Muscle of back (tissue), 11 donors: ENCODE measurements around the gene COL13A1. TPM values are rescaled to one million over a fixed set of nuclear protein-coding genes. Genes with fewer than 3 reads are reported as not detected.

Source experiments
- DNase-seq, 3 donors: peaks; one replicate each; pipeline versions ENCODE4 v3.0.0 to v3.0.0-alpha.2; 2013
- polyA plus RNA-seq, 10 donors: library from polyadenylated mRNA; unstranded; fragments of 120-200 nt; gene quantifications; one replicate each; pipeline ENCODE4 v1.2.1, GENCODE V29; 2013; ENCODE audit not compliant: insufficient read length in 10 of 10

The COL13A1 gene
- polyA plus RNA-seq, 10 donors, result 5.0 to 18.0 (median 11.9) TPM

DNA sequence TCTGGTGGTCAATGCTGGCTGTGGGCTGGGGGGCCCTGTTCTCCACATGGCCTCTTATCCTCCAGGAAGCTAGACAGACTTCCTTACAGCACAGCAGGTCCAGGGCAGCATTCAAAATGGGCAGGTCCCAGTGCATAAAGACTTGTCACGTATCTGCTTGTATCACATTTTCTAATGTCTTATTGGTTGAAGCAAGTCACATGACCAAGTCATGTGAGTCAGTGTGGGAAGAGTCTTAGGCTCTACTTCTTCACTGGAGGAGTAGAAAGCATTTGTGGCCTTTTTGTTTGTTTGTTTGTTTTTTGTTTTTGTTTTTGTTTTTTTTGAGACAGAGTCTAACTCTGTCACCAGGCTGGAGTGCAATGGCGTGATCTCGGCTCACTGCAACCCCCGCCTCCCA, 104.7 kb downstream of the COL13A1 start:
- DNase-seq, result no peak

DNA sequence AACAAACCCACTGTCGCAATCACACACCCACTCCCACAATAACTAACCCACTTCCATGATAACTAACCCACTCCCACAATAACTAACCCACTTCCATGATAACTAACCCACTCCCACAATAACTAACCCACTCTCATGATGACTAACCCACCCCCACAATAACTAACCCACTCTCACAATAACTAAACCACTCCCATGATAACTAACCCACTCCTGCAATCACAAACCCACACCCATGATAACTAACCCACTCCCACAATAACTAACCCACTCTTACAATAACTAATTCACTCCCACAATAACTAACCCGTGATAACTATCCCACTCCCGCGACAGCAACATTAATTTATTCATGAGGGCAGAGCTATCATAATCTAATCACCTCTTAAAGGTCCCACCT, 105.8 kb downstream of the COL13A1 start:
- DNase-seq, result no peak

DNA sequence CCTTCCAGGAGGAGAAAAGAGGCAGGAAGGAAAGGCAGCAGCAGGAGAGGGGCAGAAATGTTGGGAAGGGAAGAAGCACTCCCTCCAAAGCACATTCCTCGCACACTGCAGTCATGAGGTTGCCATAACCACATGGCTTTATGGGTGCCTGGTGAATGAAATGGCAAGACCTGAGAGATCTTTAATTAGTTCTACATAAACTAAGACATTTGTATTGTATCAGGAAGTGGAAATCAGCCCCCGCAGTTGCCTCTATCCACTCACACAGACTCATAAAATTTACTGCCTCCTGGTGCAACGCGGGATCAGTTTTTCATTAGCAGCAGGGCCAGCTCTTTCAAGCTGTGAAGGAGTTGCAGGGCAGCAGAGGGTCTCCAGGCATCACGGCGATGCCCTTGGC, 106.4 kb downstream of the COL13A1 start:
- DNase-seq, result no peak

DNA sequence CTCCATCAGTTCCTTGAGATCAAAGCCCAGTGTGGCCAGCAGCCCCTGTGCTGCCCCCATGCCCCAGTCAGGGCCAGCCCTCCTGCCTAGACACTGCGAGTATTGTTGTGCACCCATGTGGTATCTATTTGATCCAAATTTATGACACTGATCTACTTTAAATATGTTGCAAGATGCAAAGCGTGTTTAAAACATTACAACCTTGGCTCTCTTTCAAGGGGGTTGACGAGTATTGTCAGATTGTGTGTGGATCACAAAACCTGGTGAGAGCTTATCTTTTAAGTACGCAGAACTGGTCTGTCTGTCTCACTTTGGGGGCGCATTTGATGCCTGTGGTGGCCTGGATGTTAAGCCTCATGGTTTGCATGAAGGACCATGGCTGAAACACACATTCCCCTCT, 108.9 kb downstream of the COL13A1 start:
- DNase-seq, result no peak

DNA sequence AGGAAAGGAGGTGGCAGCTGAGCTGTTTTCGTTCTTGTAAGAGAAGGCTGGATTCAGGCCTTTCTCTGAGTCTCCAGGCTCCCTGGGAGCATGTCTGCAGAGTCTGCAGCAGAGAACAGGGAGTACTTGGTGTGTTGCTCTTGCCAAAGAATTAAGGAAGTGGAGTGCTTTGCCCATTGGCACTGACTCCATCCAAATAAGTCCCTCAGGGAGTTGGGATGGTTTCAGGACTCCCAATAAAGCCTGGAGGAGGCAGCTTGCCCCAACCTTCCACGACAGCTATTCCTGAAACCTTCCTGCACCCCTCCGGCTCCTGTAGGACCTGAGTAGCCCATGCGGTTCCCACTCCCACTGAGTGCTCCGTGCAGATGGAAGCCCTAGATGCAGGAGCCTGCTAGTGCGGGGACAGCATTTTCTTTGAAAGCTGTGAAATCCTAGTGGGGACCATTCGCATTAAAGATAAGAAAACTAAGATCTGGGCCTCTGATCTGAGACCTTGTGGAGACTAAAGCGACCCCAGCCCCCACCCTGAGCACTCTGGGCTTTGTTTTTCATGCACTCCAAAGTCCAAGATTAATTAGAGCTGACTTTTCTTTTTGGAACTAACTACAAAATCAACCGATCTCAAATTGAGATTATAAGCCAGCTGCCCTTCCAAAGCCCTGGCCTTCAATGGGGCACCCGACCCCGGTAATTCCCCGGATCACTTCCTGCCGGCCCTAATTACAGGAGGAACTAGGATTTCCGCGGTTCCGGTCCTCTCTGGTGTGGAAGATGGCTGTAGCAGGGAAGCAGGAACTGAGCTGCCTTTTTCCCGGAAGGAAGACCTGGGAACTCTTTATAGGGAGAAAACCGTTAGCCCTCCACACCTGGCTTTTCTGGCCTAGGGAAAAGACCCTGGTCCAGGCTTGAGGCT, 110.2 kb downstream of the COL13A1 start:
- DNase-seq, result no peak

DNA sequence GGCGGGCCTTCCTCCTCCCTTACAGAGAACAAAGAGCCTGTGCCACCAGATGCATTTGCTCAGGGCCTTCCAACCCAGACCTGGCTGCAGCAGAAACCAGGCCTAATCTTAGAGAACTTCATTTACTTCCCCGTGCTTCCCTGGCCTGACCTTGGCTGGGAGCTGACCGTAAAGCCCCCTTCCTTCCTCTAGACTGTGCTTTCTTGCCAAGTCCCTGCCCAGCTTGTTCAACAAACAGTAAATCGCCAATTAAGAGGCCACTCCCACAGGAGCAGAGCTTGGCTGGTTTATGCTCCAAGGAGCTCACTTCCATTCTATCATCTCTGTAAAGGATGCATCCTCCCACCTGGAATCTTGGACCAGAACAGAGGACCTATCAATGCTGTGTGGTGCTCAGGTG, 110.9 kb downstream of the COL13A1 start:
- no peak for DNase-seq

DNA sequence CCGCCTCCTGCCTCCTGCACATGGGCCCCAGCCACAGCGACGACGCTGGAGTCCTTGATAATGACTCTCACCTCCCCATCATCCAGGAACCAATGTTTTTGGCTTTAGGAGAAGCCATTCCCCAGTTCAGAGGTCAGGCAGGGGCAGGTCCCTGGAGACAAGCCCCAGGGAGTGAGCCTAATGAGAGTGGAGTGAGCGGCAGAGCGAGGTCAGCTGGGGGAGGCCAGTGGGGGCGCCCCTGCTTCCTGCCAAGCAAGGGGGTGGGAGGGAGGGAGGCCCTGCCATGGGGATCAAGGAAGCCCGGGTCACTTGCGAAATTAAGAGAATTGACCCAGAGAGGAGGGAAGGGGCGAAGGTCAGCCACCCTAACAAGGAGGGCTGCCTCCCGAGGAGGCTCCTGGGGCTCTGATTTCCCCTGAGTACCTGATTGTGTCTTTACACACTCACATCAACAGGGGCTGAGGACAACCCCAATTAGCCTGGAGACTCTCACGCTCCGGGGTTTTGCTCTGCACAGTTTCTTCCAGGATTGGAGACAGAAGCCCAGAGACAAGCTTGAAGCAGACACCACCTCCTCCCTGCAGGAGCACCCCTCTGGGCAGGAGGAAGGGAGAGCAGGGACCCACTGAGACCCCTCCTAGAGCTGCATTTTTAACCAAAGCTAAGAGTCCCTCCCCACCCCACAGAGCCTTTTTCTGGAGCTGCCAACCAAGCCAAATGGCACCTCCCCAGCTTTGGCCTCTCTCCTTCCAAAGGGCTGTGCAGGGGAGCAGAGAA, 112.1 kb downstream of the COL13A1 start:
- DNase-seq, result no peak

DNA sequence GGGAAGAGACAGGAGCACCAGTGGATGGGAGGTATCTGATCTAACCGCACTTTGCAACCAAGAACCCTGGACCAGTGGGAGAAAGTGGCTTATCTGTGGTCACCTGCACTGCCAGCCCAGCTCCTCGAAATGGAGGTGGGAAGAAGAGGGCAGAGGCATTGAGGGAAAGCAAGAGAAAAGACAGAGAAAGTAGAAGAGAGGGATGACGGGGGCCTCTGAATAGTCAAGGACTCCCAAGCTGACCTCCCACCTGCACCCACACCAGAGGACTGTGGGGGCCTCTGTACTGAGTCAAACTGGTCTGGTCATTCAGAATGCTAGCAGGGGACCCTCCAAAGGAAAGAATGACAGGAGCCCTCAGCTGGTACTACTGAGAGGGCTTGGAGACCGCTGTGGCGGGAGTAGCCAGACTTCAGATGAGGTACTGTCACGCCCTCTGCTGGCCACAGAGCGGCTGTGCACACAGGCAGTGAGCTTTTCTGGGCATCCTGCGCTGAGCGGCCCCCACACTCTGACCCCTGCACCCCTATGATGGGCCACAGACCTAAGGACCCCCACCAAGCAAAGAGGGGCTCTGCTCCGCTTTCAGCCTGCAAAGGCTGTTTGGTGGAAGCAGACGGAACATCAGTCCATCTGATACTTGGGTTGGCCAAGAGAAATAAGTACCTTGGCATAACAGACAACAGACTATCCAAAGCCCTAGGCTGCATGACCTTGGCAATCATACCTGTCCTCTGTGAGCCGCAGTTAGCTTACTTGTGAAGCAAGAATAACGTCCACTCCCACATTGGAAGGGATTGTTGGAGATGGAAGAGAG, 112.9 kb downstream of the COL13A1 start:
- peak; percentile 51 to 84 (median 64) for DNase-seq

DNA sequence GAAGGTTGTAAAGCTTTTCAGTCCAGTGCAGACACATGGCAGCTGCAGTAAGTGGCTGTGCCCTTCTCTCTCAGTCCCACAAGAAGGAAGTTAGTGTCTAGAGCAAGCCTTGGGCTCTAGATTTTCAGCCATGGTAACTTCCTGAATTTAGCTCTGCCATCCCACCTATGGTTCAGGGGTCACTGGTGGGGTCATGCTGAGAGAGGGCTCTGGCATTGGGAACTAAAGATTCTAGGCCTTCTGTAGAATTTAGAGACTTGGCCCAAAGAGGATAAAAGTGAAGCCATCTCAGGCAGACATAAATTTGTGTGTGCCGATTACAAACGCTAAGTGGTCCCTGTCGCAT, 113.5 kb downstream of the COL13A1 start:
- no peak for DNase-seq

DNA sequence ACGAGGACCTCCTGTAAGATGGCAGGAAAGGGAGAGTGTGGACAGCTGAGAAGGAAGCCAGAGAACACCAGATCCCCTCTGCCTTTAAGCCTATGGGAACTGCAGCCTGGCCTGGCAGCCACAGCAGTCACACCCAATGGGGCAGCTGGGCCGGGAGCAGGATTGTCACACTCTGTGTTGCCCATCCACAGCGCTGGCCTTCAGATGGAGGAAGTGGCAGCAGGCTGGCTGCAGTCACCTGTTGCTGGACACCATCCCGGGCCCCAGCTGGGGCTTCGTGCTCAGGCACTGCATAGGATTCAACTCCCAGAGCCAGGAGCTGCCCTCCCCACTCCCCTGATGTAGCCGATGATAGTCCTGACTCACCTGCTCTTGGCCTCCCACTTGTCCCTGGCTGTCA, 114.4 kb downstream of the COL13A1 start:
- DNase-seq, result peak in 1 of 3 donors; percentile 41

DNA sequence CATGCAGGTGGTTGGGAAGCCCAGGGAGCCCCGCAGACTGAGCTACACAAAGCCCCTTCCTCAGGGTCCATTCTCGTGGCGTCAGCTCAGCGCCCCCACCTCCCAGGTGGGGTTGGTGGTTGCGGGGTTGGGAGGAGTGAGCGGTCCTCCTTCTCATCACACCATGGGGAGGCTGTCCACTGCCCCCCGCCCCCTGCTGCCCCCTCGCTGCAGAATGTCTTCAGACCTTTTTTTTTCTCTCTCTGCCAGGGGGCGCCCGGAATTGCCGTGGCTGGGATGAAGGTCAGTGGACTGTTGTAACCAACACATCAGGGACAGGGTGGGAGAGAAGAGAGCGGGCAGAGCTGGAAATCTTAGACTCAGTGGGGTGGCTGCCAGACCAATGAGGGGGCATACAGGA, 116.3 kb downstream of the COL13A1 start:
- no peak for DNase-seq

DNA sequence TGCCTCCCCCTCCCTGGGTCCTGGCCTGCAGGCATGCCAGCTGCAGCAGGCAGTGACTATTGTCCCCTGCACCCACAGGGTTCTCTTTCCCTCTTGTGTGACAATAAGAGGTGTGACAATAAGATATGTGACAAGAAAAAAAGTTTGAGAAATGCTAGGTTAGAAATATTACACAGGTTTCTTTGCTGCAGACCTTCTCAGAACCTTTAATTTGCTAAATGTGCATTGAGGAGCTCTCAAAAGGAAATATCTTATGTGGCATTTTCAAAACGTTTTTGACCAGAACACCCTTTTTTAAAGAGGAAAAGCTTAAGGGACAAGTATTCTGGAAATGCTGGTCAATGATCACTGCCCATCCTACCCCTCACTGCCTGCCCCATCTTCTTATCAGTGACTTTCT, 117.5 kb downstream of the COL13A1 start:
- no peak for DNase-seq

DNA sequence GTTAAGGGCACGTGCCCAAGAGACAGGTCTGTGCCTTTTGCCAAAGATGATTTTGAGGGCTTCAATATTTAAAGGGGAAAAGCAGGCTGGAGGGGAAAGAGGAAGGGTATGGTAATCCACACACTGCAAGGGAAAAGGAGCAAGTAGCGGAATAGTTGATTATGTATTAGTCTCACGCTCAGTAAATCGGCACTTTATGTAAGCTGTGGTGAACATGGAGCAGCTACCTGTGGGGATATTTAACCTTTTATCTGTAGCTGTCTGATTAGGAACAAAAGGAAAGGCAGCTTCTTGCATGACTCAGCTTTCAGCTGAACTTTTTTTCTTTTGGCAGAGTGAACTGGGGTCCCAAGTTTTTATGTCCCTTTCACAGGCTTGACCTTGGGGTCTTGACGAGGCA, 123.4 kb downstream of the COL13A1 start:
- DNase-seq, result no peak

DNA sequence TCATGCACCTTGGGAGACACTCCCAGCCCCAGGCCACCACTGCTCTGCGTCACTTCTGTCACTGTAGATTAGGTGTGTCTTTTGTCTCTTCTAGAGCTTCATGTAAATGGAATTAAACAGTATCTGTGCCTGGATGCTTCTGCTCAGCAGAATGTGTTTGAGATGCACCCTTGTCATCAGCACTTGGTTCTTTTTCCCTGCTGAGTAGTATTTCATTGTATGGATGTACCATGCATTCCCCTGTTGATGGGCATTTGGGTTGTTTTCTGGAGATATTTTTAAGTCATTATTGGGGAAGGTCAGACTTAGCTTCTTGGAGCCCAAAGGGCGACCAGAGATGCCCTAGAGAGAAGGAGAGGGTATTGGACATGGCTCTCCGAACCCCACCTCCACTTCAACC, 126.6 kb downstream of the COL13A1 start:
- no peak for DNase-seq

DNA sequence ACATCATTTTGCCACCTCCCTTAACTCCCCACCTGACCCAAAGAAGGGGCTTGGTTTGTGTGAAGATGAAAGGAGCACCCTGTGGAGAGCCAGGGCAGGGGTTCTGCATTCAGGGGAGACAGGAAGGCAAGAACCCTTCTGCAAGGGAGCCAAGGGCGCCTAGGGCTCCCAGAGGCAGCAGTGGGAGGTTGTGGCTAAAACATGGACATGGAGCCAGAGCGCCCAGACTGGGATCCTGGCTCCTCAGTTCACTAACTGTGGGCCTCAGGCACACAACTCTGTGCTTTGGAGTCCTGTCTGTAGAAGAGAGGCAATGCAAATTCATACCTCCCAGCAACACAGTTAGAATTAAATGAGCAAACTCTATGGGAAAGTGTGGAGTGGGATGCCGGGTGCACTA, 127.9 kb downstream of the COL13A1 start:
- DNase-seq, result no peak

DNA sequence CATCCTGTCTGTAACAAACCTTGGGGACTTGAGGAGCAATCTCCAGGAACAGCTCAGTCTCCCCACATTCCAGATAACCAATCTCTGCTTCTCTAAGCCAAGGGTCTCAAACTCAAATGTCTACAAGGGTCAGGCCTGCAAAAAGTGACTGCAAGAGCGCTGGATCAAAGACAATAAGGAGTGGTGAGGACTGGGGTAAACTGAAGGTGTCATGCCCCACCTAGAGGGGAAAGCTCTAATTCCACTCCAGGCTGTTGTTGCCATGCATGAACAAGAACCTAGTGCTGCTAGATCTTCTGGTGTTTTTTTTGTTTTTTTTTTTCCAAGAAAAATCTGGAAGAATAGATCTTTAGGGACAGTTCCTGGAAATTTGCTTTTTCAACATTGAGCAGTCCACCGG, 133.1 kb downstream of the COL13A1 start:
- no peak for DNase-seq

DNA sequence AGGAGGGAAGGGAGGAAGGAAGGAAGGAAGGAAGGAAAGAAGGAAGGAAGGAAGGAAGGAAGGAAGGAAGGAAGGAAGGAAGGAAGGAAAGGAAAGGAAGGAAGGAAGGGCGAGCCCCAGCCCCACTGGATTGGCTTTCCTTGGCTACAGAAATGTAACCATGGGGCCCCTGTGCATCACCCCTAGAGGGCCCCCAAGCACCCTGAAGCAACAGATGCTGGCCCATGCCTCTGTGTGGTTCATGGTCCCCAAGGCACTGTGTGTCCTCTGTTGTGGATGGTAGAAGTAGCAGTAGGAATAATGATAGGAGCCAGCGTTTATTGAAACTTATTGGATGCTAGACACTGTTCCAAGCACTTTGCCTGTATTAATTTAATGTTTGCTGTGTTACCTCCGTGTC, 134.4 kb downstream of the COL13A1 start:
- DNase-seq, result no peak

DNA sequence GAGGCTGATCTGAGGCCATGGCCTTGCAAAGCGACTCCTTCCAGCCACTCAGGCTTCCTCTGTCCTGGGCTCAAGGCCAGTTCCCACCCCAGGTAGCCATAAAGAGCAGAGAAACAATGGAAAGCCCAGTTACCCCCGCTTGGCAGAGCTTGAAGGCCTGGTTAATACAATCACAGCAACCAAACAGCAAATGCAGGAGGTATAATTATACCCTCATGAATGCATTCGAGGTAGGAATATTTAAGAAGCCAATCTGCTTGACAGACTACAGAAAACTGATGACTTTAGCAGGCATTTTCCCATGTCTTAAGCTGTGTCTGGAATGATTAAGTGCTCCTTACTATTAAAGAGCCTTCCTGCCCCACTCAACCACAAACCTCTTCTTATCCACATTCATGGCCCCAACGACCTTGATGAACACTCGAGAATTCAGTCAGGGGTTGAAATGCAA, 136.9 kb downstream of the COL13A1 start:
- peak in 2 of 3 donors; percentile 24 to 49 for DNase-seq

DNA sequence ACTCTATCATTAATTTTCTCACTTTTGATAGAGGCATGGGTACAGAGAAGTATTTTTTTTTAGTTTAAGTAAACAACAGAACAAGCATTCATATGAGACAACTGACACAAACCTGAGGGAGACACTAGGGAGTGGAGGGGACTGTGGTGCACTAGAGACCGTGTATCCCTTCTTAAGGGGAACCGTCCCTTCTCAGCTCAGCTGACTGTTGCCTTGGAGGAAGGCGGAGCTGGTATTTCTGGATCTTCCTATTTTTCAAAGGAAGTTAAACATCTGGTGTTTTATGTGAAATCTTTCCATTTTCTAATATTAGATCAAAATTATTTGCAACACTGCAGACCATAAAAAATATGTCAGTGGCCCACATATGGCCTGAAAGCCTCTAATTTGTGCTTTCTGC, 137.4 kb downstream of the COL13A1 start:
- DNase-seq, result peak in 2 of 3 donors; percentile 17 to 44

DNA sequence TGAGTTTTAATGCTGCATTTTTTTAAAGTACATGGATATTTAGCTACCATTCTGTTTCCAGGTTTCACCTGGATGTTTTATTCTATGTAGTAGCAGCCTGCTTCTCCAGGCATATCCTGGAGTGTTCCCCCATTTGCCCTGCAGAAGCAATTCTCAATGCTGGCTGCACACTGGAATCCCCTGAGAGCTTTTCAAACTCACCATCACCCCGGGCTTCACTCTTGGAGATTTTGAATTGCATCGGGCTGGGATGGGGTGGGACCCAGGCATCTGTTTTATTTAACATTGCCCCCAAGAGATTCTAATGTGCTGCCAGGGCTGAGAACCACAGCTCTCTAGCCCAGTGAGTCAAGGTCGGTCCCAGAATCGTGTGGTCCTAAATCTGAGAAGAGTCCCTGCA, 137.8 kb downstream of the COL13A1 start:
- DNase-seq, result no peak

DNA sequence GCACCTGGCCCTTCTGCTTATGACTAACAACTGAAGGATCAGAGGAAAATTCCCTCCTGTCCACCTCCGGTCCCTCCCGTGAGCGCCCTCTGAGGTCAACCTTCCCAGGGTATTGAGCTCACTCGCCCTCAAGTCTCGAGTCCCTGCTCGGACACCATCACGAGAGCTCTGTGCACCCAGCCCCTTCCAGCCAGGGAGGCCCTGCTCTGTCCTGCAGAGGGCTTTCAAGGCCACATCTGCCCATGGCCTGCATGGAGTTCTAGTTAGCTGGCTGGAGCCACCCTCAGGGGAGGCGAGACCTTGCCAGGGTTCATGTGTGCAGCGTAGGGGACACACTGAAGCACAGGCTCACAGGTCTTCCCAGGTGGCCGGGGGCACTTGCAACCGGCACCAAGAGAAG, 140.0 kb downstream of the COL13A1 start:
- DNase-seq, result no peak

DNA sequence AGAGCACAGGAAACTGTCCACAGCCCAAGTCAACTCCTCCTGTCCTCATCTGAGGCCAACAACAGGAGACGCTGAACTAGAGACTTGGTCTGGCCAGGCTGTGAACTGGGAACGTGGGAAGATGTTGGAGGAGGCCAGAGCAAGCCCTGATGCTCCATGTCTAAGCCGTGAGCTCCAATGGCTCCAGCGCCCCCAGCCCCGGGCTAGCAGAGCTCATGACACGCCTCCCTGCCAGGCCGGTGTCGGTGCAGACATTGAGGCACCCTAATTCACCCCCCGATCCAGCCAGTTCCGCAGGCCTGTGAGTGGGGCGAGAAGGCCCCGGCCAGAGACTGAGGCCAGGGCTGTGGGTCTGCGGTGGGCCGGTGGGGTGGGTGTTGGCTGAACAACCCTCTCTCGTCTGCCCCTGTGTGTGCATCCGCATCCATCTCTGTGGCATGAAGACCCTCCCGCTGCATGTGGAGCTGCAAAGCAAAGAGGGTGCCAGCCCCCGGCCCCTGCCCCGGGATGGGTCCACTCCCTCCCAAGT, 141.7 kb downstream of the COL13A1 start:
- DNase-seq, result no peak
